SK-N-SH (cell line): ENCODE measurements around the gene NUMBL.

ENCODE experiments used
- CHD2 ChIP-seq: fragments of 150-350 bp; IDR thresholded peaks from 2 replicates; pipeline ENCODE4 v1.6.1; 2018; ENCODE audit warnings: low read length; ENCODE audit not compliant: partially characterized antibody
- CTCF ChIP-seq: fragments of 200-600 bp; sonication (generic); IDR thresholded peaks from 2 replicates; pipeline ENCODE4 v1.6.1; 2017; ENCODE audit warnings: antibody characterized with exemption, mild to moderate bottlenecking, moderate library complexity
- GATA2 ChIP-seq: sonication (generic); formaldehyde crosslinking; IDR thresholded peaks from 2 replicates; pipeline ENCODE4 v1.5.0; 2020; ENCODE audit warnings: mild to moderate bottlenecking, missing genetic modification reagents
- IRF3 ChIP-seq: fragments of 150-350 bp; IDR thresholded peaks from 2 replicates; pipeline ENCODE4 v1.6.1; 2016; ENCODE audit warnings: mild to moderate bottlenecking, low read depth, low read length
- NFIC ChIP-seq: IDR thresholded peaks from 2 replicates; pipeline ENCODE4 v1.4.0; 2012; ENCODE audit warnings: borderline replicate concordance
- NRF1 ChIP-seq: IDR thresholded peaks from 2 replicates; pipeline ENCODE4 v1.6.1; 2012; ENCODE audit warnings: low read depth, mild to moderate bottlenecking, low read length
- POLR2AphosphoS5 ChIP-seq: IDR thresholded peaks from 2 replicates; pipeline ENCODE4 v1.6.1; 2012; ENCODE audit warnings: low read depth, low read length
- RAD21 ChIP-seq: IDR thresholded peaks from 2 replicates; pipeline ENCODE4 v1.6.1; 2012; ENCODE audit warnings: mild to moderate bottlenecking, low read length
- SIN3A ChIP-seq: IDR thresholded peaks from 2 replicates; pipeline ENCODE4 v1.6.1; 2012; ENCODE audit warnings: low read depth, mild to moderate bottlenecking, low read length, moderate library complexity, borderline replicate concordance
- TAF1 ChIP-seq: IDR thresholded peaks from 2 replicates; pipeline ENCODE4 v1.6.1; 2012; ENCODE audit warnings: low read depth, mild to moderate bottlenecking, low read length, moderate library complexity, borderline replicate concordance
- TCF12 ChIP-seq: IDR thresholded peaks from 2 replicates; pipeline ENCODE4 v1.4.0; 2012
- USF1 ChIP-seq: IDR thresholded peaks from 2 replicates; pipeline ENCODE4 v1.4.0; 2012; ENCODE audit warnings: low read depth, borderline replicate concordance
- TF ChIP-seq, protein P1 (sequence below): IDR thresholded peaks from 2 replicates; pipeline ENCODE4 v1.4.0; 2012; ENCODE audit warnings: low read depth

- no peak for TF ChIP-seq CTCF
- TF ChIP-seq TAF1 = no peak
- no peak for TF ChIP-seq NRF1
- no peak for TF ChIP-seq NFIC
- TF ChIP-seq, protein P1, sequence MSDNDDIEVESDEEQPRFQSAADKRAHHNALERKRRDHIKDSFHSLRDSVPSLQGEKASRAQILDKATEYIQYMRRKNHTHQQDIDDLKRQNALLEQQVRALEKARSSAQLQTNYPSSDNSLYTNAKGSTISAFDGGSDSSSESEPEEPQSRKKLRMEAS = no peak
- no peak for TF ChIP-seq CHD2
- TF ChIP-seq USF1 = no peak
- TF ChIP-seq GATA2 (CRISPR knock-in tag) = no peak
- no peak for TF ChIP-seq TCF12
- TF ChIP-seq IRF3 = no peak
- no peak for TF ChIP-seq POLR2AphosphoS5
- no peak for TF ChIP-seq RAD21
- TF ChIP-seq SIN3A = no peak
Observed at GRCh38 chr19:40659116-40659515, 31.3 kb downstream of the NUMBL start.
